Stimulated activated CD4-positive, alpha-beta T cell treated with anti-CD3 and anti-CD28 coated beads, Interleukin-2, amount 100 ng/mL, for 24 hours (primary cell): ENCODE measurements around the gene AMPD2.
A peak's percentile ranks its signal among the peaks of the same experiment; 100 is the strongest.

ENCODE experiments used
- DNase-seq, 2 donors: peaks; one replicate each; pipeline ENCODE4 v3.0.0-alpha.2; 2020

Gene AMPD2

DNA sequence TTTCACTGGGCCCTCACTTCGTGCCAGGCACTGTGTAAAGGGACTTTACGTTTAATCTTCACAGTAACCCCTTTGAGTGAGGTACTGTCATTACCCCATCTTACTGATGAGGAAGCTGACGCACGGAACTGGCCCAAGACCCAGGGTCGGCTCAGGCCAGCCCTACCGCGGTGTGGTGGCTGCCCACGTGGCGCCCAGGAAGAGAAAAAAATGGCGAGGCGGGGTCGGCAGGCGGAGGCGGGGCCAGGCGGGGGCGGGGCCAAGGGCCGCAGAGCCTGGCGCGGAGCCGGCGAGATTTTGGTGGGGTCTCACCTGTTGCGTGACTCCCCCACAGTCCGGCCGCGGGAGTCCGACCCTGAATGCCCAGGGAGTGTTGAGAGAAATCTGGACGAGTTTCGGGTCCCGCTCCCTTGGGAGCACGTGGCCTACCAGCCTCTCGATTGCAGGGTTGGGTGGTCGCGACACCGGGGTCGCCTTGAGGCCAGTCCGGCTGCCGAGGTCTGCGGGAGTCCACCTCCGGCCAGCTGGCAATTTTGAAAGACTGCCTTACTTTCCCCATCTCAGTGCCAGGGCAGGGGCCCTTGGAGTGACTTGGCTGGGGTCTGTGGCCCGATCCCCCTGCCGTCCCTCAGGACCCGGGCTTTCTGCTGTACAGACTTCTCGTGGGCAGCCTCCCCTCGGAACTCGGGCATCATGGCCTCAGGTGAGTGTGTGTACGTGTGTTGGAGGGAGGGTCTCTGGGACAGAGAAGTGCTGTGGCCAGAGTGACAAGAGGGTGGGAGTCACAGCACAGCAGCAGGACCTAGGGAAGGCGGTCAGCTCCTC, at the start of gene AMPD2, which contains the start of gene GNAT2:
AMPD2 (plus strand) TSS at position 262 of the 825 bp plus-strand sequence. CDS start 1,339 bp downstream, outside the sequence.
GNAT2 (minus strand) TSS at position 41 of the 825 bp plus-strand sequence. CDS start 6,746 bp downstream, outside the sequence.
- peak; percentile 77 to 80 for DNase-seq

DNA sequence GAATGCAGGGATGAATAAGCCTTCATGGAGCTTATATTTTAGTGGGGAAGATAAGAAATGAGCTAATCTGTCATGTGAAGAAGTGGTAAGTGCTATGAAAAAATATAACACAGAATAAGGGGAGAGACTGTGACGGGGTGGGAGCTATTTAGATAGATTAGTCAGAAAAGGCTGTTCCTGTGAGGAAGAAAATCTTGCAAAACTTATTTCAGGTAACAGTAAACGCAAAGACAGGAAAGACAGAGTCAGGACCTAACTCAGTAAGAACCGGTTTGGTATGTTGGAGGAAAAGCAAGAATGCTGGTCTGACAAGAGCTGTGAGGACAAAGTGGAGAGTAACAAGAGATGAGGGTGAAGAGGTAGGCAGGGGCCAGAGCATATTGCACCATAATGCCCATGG, 49.2 kb upstream of the AMPD2 start:
- no peak for DNase-seq

DNA sequence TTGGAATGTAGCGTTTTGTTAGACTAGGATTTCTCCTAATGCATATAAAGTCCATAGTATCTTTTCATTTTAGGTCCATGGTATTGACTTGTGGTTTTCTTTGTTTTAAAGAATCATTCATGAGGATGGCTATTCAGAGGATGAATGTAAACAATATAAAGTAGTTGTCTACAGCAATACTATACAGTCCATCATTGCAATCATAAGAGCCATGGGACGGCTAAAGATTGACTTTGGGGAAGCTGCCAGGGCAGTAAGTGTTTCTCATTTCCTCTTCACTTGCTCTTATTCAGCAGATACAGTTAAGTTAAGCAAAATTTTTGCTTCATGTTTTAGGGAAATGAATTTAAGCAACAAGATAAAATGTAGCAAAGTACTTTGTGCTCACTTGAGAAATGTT, 45.9 kb upstream of the AMPD2 start:
- no peak for DNase-seq

DNA sequence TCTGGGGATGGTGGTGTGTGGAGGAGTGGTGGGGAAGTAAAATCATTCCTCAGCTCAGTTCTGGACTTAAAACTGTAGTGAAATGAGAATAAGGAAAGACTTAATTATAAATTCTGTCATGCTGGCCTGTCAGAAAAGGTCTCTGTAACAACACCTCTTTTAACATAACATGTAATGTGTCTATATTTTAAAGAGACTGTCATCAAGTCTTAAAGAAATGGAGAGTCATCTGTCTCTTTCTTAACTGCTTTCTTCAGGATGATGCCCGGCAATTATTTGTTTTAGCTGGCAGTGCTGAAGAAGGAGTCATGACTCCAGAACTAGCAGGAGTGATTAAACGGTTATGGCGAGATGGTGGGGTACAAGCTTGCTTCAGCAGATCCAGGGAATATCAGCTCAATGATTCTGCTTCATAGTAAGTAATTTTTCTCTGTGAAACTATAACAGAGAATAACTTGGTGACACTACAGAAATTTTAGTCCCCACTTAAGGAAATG, 40.6 kb upstream of the AMPD2 start:
- DNase-seq, result no peak

DNA sequence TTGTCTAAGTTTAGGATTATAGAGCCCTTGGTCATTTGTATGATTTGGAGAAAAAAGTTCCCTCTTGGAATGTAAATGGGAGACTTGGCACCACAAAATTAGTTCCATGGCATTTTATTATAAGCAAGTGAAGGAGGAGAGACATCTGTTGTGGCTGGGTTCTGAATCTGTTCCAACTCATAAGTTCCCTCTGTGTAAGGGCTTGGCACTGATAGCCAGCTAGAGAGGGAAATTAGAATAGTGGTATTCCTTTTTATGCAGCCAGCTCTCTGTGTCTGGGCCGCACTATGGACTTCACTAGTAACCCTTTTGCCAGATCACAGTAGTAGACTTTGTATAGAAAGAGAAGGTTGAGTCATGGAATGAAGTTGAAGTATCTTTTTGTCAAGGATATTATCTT, 40.1 kb upstream of the AMPD2 start:
- DNase-seq, result no peak

DNA sequence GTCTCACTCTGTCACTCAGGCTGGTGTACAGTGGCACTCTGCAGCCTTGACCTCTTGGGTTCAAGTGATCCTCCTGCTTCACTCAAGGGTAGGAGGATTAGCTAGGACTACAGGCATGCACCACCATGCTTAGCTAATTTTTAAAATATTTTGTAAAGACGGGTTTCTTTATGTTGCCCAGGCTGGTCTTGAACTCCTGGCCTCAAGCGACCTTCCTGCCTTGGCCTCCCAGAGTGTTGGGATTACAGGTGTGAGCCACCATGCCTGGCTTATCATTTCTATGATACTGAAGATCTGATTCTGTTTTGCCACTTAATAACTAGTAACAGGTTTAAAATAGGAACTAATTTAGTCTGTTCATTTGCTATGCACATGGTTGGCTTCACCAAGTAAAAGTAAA, 37.6 kb upstream of the AMPD2 start:
- no peak for DNase-seq

DNA sequence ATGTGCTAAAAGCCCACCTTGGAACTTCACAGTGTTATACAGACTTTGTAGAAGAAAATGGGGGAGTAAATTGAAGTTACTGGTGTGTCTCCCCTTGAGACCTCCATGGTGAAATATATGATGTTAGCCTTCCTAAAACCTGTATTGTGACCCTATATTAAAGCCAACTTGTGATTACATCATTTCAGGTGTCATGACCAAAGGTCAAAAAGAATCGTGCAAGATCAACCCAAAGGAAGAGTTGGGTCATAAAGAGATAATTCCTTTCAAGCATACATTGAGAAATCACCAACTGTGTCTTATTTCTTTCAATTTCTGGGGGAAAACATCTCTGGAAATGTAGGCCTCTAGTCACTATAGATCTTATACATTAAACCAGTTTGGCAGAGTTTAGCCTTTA, 34.9 kb upstream of the AMPD2 start:
- DNase-seq, result no peak

DNA sequence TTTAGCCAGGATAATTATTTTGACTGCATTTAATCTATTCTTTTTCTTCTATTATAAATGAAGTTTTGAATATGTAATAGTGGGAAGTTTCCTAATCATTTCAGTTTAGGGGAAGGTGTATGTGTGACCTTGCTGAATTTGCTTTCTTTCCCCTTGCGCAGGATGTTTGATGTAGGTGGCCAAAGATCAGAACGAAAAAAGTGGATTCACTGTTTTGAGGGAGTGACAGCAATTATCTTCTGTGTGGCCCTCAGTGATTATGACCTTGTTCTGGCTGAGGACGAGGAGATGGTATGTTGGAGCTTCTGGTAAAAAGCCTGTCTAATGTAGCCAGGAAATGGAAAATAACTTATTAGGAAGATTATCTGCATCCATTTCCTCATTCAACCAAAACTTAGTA, 33.6 kb upstream of the AMPD2 start:
- no peak for DNase-seq

DNA sequence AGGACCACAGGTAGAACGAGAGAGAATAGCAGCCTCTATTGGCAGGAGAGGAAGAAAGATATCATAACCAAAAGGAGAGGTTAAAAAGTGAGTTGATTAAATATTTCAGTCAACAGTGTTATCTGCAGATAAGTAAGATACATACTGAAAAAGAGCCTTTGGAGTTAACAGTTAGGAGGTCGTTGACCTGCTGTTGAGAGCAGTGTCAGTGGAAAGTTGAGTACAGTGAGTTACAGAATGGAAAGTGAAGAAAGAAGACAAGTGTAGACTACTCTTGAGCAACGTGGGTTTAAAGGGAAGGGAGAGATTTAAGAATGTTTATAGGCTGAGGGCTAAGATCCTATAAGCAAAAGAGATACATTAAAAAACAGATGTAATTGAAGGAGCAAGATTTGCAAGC, 30.5 kb upstream of the AMPD2 start:
- no peak for DNase-seq

DNA sequence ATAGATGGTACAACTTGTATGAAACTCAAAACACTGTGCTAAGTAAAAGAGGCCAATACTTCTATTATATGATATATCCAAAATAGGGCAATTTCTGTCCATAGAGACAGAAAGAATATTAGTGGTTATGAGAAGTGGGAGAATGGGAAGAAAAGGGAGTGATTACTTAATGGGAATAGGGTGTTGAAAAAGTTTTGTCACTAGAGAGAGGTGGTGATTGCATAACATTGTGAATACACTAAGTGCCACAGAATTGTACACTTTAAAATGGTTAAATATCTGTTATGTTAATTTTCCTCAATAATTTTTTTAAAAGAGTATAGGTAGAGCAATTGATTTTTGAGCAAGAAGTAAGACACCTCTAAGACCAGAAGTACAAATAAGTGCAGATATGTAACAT, 30.0 kb upstream of the AMPD2 start:
- no peak for DNase-seq

DNA sequence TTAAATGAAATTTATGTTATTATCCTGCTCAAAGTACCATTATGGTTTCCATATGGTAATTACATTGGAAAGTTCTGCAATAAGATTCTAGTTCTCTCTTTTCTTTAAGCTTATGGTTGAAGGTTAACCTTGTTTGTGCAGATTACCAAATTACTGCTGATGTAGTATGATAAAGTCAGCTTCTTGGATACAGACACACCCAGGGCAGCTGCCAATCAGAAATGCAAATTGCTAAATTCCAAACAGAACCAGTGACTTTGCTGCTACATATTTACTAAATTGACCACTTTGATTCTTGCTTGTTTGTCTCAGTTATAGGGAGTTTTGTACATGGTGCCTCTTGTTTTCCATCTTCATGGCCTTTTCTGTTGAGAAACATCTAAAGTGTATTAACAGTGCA, 26.7 kb upstream of the AMPD2 start:
- no peak for DNase-seq

DNA sequence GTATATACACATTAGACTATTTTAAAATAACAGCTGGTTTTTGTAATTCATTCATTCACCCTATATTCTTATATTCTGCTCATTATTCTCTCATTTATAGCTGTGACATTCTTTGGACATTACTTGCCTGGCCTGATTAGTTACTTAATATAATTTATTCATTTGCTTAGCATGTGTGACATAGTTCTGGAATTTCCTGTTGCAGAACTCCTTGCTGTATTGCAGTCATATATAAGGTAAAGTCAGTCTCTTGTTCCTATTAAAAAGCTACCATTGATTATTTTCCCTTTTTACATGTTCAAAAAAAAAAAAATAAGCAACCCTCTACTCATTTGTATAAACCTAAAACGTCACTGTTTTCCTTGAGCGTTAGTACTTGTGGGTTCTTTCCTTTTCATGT, 24.1 kb upstream of the AMPD2 start:
- DNase-seq, result no peak

DNA sequence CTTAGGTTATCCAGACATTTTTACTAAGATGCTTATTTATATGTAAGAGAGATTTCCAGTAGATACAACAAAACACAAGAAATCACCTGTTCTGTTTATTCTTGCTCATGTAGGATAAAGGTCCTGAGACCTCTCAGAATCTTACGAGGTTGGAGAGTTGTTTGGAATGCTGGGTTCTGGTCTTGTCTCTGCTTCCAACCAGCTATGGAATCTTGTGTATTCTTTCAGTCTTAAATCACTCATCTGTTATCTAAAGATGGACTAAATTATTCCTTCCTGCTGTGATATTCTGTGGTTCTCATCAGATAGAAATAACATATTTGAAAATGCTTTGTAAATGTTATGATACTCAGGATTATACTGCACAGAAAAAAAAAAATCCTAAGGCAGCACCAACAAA, 21.5 kb upstream of the AMPD2 start:
- no peak for DNase-seq

DNA sequence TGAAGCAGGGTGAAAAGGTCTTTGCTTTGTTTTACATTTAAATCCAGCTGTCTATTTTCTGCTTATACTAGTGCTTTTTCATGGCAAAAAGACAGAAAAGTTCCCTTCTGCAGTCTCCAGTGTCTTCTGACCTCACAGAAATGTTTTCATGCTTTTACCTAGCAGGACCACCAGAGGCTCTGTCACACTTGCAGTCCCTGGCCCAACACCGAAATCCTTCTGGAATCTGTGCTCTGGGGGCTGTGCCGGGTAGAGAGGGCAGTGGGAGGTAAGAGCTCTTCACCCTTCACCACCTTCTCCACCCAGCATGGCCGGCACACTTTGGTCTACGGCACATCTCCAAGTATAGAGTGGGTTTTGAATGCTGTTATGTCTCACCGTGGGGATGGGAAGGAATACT, 21.0 kb upstream of the AMPD2 start:
- DNase-seq, result no peak

DNA sequence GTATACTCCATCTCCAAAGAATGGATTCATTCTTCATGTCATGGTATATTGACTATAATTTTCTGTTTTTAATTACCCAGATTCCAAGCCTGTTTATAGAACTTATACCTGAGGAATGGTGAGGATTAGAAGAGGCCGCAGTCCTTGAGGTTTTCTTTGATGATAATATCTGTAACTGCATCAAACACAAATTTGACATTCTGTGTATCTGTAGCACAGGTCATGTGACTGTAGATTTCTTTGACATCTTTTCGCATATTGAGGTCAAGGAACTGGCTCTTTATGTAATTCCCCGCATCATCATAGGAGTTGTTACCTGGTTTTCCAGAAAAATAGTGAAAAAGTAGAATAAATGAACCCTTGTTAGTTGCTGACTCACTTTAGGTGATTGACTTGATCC, 16.4 kb upstream of the AMPD2 start:
- no peak for DNase-seq

DNA sequence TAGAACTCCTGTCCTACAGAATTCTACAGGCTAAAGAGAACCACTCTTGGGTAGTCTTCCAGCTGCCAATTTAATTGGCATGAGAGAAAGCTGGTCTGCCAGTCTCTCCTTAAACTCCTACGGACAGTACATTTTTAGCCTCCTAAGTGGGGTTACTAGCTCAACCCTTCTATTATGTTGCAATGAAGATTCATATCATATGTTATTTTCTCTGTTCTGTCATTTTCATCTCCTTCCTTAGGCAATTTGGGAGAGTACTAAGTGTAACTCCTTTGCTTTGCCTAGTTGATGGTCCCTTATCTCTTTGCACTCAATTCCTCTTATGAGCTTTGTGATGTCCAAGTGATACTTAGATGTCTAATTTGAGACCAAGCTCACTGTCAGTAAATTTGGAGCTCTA, 14.3 kb upstream of the AMPD2 start:
- no peak for DNase-seq

DNA sequence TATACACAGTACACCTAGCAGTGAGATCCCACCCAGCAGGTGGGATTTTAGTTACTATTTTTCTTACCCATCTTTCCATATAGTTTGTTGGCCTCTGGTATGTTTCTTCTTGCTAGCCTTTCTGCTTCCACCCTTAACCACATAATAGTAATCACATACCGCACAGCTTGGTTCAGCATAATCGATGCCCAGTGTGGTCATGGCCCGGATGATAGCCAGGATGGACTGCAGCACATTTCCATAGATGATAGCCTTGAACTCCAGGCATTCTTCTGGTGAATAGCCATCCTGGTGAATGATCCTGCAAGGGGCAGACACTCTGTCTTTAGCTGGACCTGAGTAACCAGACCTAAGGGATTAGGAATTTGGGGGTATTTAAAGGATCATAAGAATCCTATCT, 9.8 kb upstream of the AMPD2 start:
- no peak for DNase-seq

DNA sequence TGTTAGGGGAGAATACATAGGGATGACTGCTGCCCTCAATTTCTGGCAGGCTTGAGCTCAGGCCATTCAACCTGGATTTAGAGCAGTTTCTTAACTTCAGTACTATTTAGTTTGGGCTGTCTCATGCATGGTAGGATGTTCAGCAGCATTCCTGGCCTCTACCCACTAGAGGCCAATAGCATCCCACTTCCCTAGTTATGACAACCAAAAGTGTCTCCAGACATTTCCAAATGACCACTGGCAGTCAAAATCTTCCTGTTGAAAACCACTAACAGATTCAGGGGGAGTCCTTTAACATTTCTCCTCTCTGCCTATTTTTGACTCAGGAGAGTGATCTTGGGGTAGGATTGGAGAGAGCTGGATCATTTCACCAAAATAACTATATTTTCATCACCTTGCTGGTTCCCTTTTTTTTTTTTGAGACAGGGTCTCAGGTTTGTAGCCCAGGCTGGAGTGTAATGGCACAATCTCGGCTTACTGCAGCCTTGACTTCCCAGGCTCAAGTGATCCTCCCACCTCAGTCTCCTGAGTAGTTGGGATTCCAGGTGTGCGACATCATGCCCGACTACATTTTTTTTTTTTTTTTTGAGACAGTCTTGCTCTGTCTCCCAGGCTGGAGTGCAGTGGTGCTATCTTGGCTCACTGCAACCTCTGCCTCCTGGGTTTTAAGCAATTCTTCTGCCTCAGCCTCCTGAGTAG, 8.9 kb upstream of the AMPD2 start:
- DNase-seq, result no peak

DNA sequence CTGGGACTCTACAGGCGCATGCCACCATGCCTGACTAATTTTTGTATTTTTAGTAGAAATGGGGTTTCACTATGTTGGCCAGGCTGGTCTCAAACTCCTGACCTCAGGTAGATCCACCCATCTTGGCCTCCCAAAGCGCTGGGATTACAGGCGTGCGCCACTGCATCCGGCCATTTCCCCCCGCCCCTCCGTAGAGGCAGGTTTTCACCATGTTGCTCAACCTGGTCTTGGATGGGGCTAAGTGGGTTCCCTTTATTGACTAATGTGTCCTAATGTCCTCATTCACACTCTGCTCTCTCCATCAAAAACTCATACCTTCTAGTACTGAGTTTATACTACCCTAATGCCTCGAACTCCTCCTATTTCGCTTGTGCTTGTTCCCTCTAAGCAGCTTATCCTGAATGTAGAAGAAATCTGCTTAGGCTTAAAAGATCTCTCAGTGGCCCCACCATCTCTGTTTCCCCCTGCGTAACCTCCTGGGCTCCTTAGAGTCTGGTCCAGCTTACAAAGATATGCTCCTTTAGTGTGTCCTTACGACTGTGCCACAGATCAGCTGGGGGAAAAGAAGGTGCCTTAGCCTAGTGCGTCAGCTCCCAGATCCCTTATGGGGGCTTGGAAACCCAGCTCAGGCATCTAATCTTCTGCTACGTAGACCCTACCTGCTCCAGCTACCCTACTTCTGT, 8.2 kb upstream of the AMPD2 start:
- DNase-seq, result no peak

DNA sequence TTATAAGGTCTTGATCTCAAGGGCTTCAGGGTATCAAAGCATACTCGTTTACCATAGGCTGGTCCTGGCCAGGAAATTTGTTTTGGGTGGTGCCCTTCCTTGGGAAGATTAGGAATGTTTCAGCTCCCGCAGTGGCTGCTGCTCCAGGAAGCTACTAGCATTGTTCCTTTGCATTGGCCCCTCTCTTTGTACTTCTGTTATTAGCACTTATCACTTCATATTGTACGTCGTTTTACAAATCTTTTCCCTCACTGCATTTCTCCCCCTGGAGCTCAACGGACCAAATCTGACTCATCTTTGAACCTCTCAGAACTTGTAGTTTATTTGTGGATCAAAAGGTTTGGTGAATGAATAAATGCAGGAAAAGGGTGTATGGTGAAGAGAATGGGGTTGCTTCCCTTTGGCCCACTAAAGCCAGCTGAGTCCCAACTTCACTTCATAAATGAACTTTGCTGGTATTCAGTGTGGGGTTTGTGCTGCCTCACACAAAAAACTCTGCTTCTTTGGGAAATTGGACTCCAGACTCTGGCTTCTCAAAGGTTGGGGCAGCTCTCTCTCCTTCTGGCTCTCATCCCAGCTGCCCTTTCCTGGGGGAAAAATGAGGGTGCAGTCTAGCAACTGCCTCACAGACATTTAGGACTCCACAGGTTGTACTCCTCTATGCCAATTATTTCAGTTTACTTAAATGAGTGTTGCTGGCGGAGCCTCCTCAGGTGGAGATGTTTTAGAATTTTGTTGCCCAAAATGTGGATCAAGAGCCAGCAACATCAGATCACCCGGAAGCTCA, 6.1 kb upstream of the AMPD2 start:
- DNase-seq, result no peak

DNA sequence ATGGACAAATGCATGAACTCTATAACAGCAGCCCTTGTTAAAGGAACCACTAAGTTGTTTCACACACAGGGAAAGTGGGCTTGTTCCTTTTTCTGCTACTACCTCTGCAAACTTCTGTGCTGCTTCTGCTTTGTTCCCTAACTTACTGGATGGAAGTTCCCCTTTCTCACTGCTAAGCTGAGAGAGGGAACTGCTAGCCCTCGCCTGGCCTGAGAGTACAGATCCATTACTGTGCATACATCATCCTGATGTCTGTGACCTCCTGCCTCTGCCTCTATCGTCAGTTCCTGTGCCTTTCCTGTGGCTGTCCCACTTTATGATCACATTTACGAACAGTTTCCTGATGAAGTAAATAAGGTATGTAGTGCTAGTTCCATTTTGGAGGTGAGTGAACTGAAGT, 3.8 kb upstream of the AMPD2 start:
- no peak for DNase-seq

DNA sequence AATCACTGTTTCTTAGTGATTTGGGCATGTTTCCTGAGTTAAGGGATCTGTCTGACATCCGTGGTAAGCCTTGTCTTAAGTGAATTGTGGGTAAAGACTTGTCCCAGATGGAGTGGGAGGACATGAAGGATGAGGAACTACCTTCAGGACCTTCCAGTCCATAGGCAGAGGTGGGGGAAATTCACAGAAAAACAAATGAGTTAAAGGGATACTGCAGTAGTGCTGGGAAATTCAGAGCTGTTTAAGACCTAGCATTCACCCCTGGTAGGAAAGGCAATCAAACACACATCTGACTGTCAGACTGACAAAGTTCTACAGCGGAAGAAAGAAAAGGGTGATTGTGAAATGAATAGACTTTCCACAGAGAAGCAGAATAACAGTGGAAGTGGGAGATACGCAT, 3.2 kb upstream of the AMPD2 start:
- DNase-seq, result no peak

DNA sequence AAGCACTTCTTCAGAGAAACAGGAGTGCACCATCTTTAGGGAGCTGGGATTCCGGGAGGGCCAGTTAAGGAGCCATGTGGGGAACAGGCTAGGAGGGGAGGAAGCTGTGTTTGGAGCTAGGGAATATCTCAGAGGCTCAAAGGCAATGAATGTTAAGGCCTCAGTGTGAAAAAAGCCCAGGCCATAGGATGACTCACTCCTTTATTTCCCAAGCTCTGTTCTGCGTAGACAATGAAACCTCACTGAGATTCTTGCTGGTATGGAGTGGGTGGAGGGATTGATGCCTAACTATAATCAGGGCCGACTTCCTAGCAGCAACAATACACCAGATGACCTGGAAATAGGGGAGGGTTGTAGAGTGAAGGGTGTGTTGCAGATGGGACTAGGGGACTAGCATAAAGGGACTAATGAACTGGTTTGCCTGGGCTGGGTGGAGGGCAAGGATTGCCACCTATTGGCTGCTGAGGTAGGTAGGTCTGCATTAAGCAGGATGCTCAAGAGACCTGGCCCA, 2.3 kb upstream of the AMPD2 start:
- no peak for DNase-seq
